Medulla oblongata (tissue), 1 donor: Measurements from ENCODE around the gene MACROD2.
"Not testable (repeated sequence)": the region's sequence is repeated elsewhere in the genome, so short reads cannot be mapped to it uniquely, and the experiment has no call there.

Source experiments
- DNase-seq: peaks from one replicate; pipeline ENCODE4 v3.0.0-alpha.2; 2015; ENCODE audit errors: extremely low spot score

The MACROD2 gene

DNA sequence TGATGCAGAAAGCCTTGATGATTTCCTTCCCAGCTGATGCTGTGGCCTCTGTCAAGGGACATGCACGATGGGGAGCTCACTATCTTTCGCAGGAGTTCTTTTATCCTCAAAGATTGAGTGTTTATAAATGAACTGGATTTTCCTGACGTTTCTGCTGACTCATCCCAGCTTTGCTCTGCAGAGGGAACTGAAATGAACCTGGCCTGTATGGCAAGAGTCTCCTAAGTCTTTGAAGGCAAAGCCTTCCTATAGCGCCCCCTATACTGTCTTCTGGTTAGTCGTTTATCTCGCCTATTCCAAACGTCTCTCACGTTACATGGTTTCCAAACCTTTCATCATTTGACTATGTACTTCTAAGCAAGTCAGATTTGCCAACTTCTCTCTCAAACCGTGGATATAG lies 2012.6 kb downstream of the MACROD2 start:
- no peak for DNase-seq

GRCh38 chr20:16011056-16011455 lies 2015.7 kb downstream of the MACROD2 start:
- DNase-seq: peak; percentile 17

- DNase-seq: no peak
Measured at GRCh38 chr20:16011519-16011918, 2016.2 kb downstream of the MACROD2 start.

DNA sequence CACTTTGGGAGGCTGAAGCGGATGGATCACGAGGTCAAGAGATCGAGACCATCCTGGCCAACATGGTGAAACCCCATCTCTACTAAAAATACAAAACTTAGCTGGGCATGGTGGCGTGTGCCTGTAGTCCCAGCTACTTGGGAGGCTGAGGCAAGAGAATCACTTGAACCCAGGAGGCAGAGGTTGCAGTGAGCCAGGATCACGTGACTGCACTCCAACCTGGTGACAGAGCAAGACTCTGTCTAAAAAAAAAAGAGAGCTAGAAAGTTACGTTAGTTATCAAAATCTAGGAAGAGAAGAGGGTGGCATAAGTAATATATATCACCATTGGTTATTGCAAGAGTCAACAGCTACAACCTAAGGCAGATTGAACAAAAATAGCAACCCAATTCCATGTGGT lies 2017.6 kb downstream of the MACROD2 start:
- not testable (repeated sequence) for DNase-seq

DNA sequence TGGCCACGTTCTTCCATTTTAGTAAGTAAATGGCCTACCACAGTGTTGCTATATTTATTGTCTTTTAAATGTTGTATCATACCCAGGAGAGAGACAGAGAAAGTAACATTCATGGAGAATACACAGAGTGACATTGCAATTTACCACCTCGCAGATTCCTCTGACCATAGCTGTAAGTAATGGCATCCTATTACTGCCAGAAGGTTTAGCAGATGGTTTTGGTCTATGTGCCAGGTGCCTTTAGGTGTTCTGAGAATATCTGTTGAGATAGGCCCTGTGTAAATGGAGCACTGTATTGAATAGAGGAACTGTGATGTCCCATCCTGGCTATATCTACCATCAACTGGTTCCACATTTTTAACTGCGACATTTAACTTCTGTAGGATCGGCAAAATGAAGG lies 2018.3 kb downstream of the MACROD2 start:
- no peak for DNase-seq

- DNase-seq: no peak
Measured at GRCh38 chr20:16014436-16014835, 2019.1 kb downstream of the MACROD2 start.

- DNase-seq: no peak
Measured at GRCh38 chr20:16017656-16018055, 2022.3 kb downstream of the MACROD2 start.

DNA sequence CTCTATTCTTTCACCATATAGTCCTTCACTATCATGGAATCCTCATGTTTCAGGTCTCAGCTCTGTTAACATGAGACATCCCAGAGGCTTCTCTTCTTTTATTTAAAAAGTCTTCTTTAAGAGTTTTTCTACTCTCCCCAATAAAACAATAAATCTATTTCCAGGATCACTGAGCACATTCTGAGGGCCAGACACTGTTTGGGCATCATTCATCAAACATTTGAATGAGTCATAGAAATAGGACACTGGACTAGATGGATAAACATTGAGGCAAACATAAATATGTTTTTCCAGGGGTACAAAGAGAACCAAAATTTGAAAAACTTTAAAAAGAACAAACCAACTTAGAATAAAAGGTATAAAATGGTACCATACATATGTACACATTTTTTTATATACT lies 2023.6 kb downstream of the MACROD2 start:
- no peak for DNase-seq

GRCh38 chr20:16020971-16021370 lies 2025.7 kb downstream of the MACROD2 start:
- DNase-seq: no peak

GRCh38 chr20:16025084-16025483 lies 2029.8 kb downstream of the MACROD2 start:
- DNase-seq: no peak

DNA sequence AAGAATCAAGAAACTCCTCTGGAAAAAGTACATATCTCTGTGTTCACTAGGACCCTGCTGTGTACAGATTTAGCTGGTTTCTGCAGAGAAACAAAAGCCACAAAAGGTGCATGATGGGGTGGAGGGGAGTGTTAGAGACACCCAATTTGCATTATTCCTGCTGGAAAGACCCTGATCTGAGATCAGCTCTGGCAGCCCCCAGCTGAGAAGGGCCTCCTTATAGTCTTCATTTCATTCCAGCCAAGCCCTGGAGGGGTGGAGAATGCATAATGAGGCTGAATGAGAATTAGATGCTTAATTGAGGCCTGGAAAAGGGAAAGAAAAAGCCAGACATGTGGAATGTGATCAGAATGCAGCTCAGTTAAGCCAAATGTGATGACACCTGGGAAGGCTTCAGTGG lies 2032.4 kb downstream of the MACROD2 start:
- DNase-seq: no peak

- no peak for DNase-seq
Measured at GRCh38 chr20:16028923-16029322, 2033.6 kb downstream of the MACROD2 start.

DNA sequence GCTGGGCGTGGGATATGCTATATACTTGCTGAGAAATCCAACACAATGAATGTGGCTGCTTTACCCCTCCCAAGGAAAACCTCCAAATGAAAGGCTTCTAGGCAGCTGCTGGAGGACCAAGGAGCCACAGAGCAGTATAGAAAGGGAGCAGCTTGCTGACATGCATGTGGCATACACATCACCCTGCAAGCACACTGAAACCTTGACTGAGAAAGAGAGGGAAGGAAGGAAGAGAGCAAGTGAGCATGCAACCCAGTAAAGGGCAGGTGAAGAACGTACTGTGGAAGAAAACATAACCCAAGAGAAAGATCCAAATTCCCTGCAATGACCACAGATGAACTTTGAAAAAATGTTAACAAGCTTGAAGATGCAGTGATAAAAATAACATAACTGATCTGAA lies 2034.9 kb downstream of the MACROD2 start:
- DNase-seq: no peak

- no peak for DNase-seq
Measured at GRCh38 chr20:16035576-16035975, 2040.3 kb downstream of the MACROD2 start.

DNA sequence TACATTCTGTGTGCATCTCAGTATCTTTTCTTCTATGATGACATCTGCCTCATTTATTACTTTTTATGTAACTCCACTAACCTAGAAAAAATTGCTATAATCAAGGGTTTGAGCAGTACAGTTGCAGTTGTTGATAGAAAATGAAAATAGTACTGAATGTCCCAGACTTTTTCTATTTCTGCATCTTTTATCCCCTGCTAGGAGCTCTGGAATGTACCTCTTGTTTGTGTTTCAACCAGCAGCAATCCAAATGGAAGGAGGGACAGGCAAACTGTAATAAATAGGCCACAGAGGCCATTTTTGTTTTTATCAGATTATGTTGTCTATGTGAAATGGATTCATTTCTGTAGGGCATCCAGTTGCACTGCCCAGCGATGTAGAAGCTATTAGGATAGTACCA lies 2041.0 kb downstream of the MACROD2 start:
- DNase-seq: no peak

GRCh38 chr20:16040742-16041141 lies 2045.4 kb downstream of the MACROD2 start:
- DNase-seq: no peak

DNA sequence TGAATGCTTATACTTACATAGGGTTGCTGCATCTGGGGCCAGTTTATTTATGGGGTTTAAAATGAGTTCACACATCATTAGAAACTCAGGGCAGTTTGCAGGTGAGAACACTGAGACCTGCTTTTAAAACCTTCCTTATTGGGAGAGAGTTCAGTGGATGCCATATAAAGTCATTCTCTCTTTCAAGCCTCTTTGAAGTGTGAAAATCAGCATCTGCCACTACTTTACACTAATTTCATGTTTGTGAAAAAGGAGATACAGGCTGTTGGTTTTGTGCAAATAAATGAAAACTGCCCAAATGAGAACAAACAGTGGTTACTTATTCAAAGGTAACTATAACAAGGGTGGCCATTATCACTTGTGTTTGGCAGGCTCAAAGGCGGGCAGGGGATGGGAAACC lies 2047.4 kb downstream of the MACROD2 start:
- no peak for DNase-seq

- DNase-seq: no peak
Measured at GRCh38 chr20:16043931-16044330, 2048.6 kb downstream of the MACROD2 start.

- peak; percentile 29 for DNase-seq
Measured at GRCh38 chr20:16048876-16049275, 2053.6 kb downstream of the MACROD2 start.

GRCh38 chr20:16049529-16050093 lies 2054.3 kb downstream of the MACROD2 start:
- DNase-seq: no peak

GRCh38 chr20:16050366-16050765 lies 2055.1 kb downstream of the MACROD2 start:
- DNase-seq: no peak

DNA sequence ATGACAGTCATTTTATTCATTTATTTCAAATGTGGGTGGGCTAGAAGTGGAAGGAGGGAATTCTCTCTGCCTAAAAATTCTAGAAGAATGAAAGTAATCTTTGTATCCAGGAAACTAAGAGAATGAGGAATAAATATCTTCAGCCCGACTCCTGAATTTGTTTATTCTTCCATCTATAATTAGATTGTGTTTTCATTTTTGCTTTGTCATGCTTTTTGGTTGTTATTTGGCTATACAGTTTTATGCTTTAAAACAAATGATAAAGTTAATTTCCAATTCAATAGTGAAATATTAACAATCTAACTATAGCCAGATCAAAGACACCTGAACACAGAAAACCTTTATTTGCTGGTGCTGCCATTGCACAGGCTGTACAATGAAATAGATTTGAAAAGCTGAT lies 2056.7 kb downstream of the MACROD2 start:
- DNase-seq: no peak

- DNase-seq: peak; percentile 56
Measured at GRCh38 chr20:16052456-16052855, 2057.1 kb downstream of the MACROD2 start.

- DNase-seq: no peak
Measured at GRCh38 chr20:16054985-16055384, 2059.7 kb downstream of the MACROD2 start.
